ENCODE measurements around the gene MAN2B1.

GRCh38 chr19:12617646-12618045 lies 48.9 kb downstream of the MAN2B1 start:
- TF ChIP-seq EZH2phosphoT487 (IDR thresholded peaks at IDR 0.05; ENCODE audit: borderline replicate concordance, low read length) = no peak
- TF ChIP-seq CTCF (IDR thresholded peaks at IDR 0.05; ENCODE audit: low read depth, low read length, poor library complexity, severe bottlenecking) = no peak

All from DOHH2 (cell line).